HUDEP-2 (cell line): Measurements from ENCODE around the gene PTPN6.

Experiments used
- DNase-seq, 76 experiments: peaks; one replicate each; lab custom pipeline; 2025; ENCODE audit not compliant: unreplicated experiment in 76 of 76; lab: John Stamatoyannopoulos, UW

The PTPN6 gene

DNA sequence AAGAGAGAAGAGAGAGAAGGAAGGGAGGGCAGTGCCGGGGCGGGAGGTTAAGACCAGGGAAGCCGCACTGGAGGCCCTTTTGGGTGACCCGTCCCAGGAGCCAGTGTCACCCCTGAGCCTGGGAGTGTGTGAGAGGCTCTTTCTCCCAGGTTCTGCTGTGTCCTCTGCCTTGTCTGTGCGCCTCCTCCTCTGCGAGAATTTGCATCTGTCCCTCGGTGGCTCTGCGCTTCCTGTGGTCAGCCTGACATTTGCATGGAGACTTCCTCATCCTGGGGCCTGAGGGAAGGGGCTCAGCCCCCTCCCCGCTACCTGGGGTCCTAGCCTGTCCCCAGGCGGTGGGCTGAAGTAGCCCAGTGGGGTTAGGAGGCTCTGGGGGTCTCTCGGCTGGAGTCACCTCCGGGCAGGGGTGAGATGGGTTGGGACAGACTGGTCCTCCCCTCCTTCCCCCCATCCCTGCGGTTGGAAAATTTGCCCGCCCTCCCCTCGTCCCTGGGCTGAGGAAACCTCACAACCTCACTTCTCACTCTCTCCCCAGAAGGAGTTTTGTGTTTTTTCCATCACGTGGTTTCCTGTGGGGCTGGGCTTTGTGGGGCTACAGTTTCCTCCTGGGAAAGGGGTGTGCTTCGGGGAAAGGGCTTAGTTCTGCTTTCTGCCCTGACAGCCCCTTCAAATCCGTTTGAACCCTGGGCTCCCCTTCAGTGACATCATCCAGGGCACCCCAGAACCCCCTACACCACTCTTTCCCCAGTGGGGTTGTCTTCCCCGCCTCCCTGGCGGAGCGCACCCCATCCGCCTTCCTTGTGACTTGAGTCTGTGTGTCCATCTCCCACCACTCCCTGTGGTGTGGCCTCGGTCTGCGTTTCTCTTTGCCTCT is 2.5 kb downstream of the PTPN6 start:
- DNase-seq, result peak in 30 of 76 experiments; percentile 6 to 70 (median 34)

DNA sequence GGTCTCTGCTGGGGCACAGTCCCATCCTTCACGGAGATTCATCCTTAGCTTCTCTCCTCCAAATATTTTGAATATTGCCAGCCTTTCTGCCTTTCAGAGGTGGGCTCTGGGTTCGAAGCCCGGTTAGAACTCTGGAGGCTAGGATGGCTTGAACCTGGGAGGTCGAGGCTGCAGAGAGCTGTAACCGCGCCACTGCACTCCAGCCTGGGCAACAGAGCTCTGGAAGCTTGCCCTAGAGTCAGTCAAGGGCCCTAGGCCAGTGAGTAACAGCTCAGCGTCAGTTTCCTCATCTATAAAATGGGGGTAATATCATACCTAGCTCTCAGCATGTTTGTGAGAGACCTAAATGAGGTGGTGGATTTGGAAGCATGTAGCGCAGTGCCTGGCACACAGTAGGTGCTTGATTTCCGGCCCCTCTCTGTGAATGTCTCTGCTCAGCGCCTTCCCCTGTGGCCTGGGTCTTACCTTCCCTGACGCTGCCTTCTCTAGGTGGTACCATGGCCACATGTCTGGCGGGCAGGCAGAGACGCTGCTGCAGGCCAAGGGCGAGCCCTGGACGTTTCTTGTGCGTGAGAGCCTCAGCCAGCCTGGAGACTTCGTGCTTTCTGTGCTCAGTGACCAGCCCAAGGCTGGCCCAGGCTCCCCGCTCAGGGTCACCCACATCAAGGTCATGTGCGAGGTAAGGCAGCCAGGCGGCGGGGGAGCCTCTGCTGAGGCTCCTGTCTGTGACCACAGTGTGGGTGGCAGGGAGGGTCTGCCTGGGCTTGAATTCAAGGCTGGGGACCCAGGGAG is 3.4 kb downstream of the PTPN6 start:
- no peak for DNase-seq

DNA sequence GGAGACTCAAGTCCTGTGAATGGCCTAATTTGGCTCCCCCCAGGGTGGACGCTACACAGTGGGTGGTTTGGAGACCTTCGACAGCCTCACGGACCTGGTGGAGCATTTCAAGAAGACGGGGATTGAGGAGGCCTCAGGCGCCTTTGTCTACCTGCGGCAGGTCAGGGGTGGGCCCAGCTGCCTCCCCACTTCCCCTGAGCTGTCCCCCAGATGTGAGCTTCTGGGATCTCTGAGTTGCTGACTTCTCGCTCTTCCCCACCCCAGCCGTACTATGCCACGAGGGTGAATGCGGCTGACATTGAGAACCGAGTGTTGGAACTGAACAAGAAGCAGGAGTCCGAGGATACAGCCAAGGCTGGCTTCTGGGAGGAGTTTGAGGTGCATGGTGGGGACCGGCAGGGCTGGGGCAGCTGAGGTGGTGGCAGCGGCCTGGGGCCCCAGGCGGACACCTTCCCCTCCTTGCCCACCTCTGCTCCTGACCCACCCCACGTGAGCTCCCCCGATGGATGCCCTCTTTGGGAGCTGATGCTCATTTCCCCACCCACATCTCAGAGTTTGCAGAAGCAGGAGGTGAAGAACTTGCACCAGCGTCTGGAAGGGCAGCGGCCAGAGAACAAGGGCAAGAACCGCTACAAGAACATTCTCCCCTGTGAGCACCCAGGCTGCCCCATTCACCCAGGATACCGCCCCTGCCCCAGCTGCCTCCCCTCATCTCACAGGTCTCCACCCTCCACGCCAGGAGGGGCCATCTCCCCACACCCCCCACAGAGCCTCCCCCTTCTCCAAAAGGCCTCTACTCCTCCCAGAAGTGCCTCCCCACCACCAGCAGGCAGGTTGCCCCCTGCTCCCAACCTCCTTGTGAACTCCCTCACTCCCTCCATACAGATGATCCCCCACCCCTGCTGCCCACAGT is 4.2 kb downstream of the PTPN6 start:
- no peak for DNase-seq

DNA sequence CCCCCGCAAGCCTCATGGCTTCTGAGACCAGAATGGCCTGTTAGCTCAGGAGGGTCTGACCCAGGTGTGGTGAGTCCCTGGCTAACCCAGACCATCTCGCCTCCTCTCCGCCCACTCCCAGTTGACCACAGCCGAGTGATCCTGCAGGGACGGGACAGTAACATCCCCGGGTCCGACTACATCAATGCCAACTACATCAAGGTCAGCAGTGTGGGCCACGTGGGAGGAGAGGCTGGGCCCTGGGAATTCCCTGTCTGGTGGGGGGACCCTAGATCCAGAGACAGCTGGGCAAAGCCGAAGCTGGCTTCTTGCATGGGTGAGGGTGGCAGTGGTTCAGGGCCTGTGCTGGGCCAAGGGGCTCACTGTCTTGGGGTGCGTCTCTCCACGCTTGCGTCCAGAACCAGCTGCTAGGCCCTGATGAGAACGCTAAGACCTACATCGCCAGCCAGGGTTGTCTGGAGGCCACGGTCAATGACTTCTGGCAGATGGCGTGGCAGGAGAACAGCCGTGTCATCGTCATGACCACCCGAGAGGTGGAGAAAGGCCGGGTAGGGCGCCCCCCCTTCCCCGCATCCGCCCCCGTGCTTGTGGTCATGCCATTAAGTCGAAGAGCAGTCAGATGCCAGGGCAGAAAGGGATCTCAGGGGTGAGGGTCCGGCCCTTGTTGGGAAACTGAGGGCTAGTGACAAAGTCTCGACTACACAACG is 5.0 kb downstream of the PTPN6 start:
- no peak for DNase-seq

DNA sequence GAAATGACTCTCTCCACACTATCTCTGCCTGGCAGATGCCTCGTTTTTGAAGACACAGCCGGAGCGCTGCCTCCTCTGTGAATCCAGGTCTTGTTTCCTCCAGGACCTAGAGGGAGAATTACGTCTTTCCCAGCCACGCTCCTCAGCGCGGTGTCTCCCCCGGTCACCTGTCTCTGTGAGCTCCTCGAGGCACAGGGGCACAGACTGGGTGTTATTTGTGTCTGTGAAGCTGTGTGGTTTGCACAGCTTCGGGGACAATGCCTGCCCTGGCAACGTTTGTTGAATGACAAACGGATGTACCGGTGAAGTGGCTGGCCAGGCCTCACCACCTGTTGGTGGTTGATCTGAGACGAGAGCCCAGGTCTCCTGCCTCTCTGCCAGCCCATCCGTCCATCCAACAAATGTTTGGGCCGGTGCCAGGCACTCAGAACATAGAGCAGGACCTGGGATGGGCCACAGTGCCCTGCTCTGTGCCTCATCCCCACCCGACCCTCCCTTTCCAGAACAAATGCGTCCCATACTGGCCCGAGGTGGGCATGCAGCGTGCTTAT is 6.1 kb downstream of the PTPN6 start:
- no peak for DNase-seq

DNA sequence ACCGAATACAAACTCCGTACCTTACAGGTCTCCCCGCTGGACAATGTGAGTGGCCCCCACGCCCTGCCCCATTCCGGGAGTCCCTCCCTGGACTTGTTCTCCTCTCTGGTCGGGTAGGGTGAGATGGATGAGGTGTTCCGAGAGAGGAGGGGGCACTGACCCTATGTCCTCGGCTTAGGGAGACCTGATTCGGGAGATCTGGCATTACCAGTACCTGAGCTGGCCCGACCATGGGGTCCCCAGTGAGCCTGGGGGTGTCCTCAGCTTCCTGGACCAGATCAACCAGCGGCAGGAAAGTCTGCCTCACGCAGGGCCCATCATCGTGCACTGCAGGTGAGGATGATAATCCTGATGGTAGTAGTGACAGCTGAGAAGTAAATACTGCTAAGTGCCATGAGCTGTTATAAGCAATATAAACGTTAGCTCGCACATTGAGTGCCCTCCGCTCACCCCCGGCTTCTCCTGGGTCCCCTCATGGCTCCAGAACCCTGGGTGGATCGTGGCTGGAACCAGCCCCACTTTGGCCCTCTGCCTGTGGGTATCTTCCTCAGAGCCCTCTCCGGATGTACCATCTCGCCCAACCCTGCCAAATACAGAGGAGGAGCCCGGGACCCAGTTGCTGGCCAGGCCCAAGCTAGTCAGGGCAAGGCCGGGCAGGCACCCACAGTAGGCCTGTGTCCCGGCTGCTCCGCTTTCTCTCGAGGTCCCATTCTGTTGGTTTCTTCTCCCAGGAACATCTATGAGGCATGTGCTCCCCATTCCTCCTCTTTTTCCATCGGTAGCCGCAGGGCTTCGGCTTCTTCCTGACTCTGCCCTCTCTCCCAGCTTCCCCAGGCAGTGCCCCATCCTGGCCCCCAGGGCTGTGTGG is 6.8 kb downstream of the PTPN6 start:
- no peak for DNase-seq

DNA sequence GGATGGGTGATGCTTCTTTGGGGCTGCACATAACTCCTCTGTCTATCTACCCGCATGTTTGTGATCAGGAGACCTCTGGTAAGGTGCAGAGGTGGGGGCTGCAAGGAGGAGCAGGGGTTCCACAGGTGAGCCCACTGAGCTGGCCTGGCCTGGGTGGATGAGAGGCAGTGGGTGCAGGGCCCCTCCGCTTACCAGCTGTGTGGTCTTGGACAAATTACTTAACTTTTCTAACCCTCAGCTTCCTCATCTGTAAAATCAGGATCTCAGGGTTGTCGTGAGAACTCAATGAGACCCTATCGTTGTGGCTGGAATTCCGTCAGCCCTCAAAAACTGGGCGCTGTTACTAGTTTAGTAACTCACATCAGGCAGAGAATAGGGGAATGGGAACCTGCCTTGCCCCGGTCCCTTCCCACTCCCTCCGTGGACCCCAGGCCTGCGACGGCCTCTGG is 7.5 kb downstream of the PTPN6 start:
- DNase-seq, result no peak

DNA sequence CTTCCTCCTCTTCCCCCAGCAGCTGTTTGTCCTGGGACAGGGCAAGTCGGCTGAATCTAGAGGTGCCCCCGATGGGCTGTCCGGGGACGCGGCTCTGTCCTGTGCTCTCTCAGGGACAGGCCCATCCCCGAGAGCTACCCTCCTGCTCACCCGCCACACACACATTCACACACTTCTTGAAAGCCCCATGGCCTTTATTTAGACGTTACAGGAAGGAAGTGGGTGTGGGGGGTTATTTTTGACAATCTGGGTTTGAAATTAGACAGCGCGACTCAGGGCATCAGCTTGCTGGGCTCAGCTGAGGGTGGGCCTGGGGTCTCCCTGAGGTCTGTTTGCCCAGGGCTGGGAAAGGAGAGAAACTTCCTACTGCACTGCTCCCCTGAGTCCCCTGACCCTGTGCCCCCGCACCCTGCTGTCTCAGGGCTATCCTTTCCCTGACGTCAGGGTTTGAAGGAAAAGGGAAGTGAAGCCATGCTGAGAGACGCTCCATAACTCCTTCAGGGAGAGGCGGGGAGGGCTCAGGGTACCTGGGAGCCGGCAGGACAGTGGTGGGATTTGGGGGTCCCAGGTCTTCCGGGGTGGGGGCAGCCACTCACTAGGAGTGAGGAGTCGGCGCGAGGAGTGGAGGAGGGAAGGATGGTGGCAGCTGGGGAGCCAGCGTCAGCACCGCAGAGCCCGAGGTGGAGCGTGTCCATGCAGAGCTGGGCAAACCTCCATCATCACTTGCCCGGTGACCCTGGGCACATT is 8.1 kb downstream of the PTPN6 start:
- no peak for DNase-seq

DNA sequence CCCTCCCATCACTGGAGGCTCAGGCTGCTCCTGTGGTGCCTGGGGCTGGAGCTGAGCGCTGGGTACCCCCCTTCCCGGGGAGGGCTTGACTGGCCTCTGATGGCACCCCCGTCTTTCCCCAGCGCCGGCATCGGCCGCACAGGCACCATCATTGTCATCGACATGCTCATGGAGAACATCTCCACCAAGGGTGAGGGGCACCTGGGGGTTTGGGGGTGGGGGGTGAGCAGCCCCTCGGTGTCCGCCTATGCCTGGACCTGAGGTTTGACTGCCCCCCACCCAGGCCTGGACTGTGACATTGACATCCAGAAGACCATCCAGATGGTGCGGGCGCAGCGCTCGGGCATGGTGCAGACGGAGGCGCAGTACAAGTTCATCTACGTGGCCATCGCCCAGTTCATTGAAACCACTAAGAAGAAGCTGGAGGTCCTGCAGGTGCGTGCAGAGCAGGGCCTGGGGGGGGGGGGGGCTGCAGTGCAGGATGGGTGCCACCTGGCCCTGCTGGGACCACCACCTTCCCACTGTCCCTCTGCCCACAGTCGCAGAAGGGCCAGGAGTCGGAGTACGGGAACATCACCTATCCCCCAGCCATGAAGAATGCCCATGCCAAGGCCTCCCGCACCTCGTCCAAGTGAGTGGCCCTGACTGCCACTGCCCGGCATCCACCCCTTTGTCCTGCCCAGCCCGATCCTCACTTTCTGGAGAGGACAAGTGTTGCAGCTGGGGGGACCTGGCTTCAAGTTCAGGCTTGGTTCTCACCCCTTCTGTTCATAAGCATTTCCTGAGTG is 8.8 kb downstream of the PTPN6 start:
- no peak for DNase-seq

DNA sequence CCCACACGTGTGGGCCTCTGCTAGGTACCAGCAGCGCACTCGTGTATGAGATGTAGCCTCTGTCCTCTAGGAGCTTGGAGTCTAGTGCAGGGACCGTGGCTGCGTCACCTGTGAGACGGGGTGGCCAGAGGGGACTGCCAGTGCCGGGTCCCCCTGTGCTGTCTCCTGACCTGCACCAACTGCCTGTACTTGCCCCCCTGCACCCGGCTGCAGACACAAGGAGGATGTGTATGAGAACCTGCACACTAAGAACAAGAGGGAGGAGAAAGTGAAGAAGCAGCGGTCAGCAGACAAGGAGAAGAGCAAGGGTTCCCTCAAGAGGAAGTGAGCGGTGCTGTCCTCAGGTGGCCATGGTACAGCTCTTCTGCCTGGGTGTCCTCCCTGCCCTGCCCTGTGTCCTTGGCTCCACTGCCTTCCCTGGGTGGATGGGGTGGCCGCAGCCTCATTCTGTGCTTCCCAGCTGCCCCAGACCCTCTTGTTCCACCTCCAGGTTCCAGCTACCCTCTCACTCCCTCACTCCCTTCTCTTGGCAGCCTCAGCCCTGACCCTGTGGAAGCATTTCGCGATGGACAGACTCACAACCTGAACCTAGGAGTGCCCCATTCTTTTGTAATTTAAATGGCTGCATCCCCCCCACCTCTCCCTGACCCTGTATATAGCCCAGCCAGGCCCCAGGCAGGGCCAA is 9.6 kb downstream of the PTPN6 start:
- peak in 35 of 76 experiments; percentile 10 to 83 (median 38) for DNase-seq

DNA sequence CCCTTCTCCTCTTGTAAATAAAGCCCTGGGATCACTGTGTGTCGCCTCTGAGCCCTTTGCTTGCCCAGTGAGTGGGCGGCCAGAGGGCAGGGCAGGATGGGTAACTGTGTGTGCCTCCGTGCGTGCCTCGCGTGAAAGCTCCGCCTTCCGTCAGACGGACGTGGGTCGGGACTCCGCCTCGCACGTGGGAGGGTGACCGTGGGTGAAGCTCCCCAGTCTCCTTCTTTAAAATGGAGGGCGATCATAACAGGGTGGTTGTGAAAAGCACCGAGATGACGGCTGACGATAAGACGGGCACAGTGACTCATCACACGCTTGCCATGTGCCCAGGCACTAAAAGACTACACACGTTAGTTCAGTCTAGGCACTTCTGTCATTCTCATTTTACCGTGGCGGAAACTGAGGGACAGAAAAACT is 10.1 kb downstream of the PTPN6 start:
- DNase-seq, result peak in 74 of 76 experiments; percentile 61 to 95 (median 86)

DNA sequence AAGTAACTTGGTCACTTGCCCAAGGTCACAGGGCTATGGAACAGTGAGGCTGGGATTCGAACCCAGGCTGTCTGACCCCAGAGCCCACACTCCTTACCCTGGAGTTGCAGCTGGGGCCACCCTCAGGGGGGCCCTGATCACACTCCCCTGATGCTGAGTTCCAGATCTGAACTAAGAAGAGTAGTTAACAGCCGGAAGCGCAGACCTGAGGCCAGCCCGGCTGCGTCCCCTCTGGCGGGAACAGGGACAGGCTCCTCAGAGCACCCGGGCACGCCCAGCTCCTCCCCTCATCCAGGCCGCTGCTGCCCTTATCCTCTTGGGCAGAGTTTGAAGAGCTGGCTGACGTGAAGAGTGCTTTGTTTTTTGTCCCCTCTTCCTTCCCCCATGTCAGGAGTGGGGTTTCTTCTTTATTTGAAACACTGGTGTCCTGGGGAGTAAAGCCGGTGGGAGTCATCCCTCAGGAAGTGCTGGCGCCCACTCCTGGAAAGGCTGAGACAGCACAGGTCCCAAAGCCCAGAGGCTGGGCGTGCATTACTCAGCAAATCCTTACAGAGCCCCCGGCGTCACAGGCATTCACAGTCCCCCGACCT is 10.6 kb downstream of the PTPN6 start:
- DNase-seq, result peak in 75 of 76 experiments; percentile 33 to 92 (median 78)

DNA sequence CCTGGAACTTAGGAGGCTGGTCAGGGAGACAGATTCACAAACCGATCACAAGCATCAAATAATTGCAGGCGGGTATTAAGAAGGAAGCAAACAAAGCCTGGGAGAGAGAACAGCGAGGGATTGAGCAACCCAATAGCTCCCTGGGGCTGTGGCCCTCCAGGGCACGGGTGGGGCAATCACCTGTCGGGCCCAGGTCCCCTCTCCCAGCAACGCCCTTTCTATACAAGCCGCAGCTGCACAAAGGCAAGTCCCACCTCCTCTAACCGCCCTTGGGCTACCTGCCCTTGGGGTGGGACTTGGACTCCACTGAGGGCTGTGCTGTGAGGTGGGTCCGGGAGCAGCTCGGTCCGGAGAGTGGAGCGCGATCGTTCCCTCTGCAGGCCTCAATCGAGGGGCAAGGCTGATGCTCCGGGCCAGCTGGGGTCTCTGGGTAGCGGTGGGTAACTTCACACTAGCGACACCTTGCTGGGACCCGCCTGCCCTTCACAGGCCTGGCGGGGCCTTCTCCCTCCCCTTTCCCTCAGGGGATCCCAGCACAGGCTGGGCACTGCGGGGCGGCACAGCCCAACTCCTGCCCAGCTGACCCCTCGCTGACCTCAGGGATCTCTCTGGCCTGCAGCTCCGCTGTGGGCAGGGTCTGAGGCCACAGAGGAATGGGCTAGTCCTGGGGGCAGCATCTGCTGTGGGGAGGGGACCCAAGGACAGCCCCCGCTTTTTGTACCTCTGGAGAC is 11.3 kb downstream of the PTPN6 start:
- DNase-seq, result peak in 1 of 76 experiments; percentile 79

DNA sequence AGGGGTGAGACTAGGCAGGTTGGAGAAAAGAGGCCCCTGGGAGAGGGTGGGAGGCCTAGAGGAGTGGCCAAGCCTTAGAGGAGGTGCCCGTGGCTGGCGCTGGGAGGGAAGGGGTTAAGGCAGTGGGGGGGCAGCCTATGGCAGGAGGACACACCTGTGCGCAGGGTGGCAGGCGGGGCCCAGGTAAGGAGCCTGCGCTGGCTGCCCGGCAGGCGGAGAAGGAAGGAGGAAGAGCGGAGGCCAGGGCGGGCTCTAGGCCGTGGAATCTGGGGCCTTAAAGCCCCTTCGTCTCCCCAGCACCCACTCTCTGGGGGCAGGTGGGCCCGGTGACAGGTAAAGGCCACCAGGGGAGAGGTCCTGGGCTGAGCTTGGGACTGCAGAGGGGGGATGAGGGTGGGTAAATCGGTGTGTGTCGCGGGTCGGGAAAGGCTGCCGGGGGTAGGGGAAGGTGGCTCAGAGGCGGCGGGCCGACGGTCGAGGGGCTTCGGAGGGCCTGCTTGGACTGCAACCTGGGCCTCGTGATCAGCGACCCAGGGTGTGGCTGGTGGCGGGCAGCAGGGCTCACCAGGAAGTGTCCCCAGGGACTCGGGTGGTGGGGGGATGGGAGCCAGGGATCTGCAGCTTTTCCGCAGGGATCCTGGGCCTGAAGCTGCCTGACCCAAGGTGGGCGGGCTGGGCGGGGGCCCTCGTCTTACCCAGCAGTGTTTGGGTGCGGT is 12.0 kb downstream of the PTPN6 start:
- DNase-seq, result no peak

DNA sequence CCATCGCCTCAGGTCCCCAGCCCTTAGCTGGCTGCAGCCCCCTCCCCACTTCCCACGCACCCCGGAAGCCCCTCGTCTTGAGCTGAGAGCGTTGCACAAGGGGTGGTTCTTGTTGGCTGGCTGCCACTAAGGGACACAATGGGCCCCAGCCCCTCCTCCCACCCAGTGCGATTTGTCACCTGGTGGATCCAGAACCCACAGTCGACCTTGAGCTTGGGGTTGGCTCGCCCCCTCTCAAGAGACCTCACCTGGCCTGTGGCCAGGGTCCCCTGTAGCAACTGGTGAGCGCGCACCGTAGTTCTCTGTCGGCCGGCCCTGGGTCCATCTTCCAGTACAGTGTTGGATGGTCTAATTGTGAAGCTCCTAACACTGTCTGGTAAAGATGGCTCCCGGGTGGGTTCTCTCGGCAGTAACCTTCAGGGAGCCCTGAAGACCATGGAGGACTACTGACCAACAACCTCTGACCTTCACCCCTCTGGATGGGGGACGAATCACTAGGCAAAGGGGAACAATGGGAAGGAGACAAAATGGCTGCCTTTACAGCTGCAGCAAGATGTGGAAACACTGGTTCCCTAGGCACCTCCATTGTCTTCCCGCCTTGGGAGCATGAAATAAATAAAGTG is 12.7 kb downstream of the PTPN6 start:
- DNase-seq, result no peak
